Measurements from ENCODE around the gene GALNT2.

The GALNT2 gene

GRCh38 chr1:230299191-230300006 lies 232.4 kb downstream of the GALNT2 start:
- DNase-seq (ENCODE audit: low read depth, low spot score): no peak

GRCh38 chr1:230300322-230301301 lies 233.6 kb downstream of the GALNT2 start:
- DNase-seq (ENCODE audit: low read depth, low spot score): no peak

GRCh38 chr1:230301322-230301721 lies 234.3 kb downstream of the GALNT2 start:
- no peak for DNase-seq (ENCODE audit: low read depth, low spot score)

GRCh38 chr1:230301822-230302221 lies 234.8 kb downstream of the GALNT2 start:
- DNase-seq (ENCODE audit: low read depth, low spot score): no peak

- DNase-seq (ENCODE audit: low read depth, low spot score): no peak
Measured at GRCh38 chr1:230303069-230303468, 236.0 kb downstream of the GALNT2 start.

- no peak for DNase-seq (ENCODE audit: low read depth, low spot score)
Measured at GRCh38 chr1:230303822-230304221, 236.8 kb downstream of the GALNT2 start.

GRCh38 chr1:230306169-230306568 lies 239.1 kb downstream of the GALNT2 start:
- DNase-seq (ENCODE audit: low read depth, low spot score): no peak

- DNase-seq (ENCODE audit: low read depth, low spot score): no peak
Measured at GRCh38 chr1:230307213-230307612, 240.2 kb downstream of the GALNT2 start.

GRCh38 chr1:230308039-230308438 lies 241.0 kb downstream of the GALNT2 start:
- DNase-seq (ENCODE audit: low read depth, low spot score): no peak

GRCh38 chr1:230308821-230309220 lies 241.8 kb downstream of the GALNT2 start:
- no peak for DNase-seq (ENCODE audit: low read depth, low spot score)

- DNase-seq (ENCODE audit: low read depth, low spot score): no peak
Measured at GRCh38 chr1:230309646-230310177, 242.7 kb downstream of the GALNT2 start.

GRCh38 chr1:230310381-230311163 lies 243.5 kb downstream of the GALNT2 start:
- no peak for DNase-seq (ENCODE audit: low read depth, low spot score)

- DNase-seq (ENCODE audit: low read depth, low spot score): no peak
Measured at GRCh38 chr1:230312676-230313075, 245.6 kb downstream of the GALNT2 start.

GRCh38 chr1:230313453-230314141 lies 246.6 kb downstream of the GALNT2 start:
- DNase-seq (ENCODE audit: low read depth, low spot score): no peak

GRCh38 chr1:230314142-230314470 lies 247.1 kb downstream of the GALNT2 start:
- no peak for DNase-seq (ENCODE audit: low read depth, low spot score)

- no peak for DNase-seq (ENCODE audit: low read depth, low spot score)
Measured at GRCh38 chr1:230315099-230315498, 248.1 kb downstream of the GALNT2 start.

GRCh38 chr1:230316864-230317745 lies 250.1 kb downstream of the GALNT2 start:
- no peak for DNase-seq (ENCODE audit: low read depth, low spot score)

GRCh38 chr1:230317823-230318819 lies 251.1 kb downstream of the GALNT2 start:
- no peak for DNase-seq (ENCODE audit: low read depth, low spot score)
